ENCODE results near the gene GTF3C1.

The GTF3C1 gene

DNA sequence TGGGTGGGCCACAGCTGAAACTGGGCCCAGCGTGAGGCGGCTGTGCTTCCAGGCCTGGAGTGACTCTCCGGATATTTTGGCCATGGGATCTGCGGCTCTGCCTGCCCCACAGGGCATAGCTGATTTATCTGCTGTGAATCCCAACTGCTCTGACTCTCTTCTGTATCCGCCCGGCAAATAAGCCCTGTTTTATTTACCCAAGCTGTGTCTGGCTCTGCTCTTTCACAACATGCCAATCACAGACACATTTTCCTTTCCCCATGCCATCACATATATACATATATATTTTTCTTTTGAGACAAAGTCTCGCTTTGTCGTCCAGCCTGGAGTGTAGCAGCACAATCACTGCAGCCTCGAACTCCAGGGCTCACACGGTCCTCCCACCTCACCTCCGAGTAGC lies 33.3 kb downstream of the GTF3C1 start:
- DNase-seq (ENCODE audit: low read depth) = no peak

DNA sequence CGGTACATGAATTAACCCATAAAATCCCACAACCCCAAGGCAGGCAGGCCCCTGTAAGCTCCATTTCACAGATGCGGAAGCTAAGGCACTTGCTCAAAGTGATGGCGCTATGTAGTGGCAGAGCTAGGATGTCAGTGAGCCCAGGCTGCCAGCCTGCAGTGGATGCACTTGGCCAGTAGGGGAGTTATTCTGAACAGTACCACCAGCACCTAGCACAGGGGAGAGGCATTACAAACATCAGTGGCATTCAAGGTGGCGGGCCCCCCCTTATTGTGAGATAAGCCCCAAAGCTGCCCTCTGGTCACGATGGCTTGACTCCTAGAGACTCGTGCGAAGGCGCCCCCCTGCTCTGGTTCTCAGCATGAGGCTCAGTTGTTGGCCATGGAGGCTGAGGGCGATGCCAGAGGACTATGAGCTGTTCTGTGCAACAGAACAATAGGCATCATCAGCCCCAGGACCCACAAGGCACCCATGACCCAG lies 33.8 kb downstream of the GTF3C1 start:
- DNase-seq (ENCODE audit: low read depth) = no peak

DNA sequence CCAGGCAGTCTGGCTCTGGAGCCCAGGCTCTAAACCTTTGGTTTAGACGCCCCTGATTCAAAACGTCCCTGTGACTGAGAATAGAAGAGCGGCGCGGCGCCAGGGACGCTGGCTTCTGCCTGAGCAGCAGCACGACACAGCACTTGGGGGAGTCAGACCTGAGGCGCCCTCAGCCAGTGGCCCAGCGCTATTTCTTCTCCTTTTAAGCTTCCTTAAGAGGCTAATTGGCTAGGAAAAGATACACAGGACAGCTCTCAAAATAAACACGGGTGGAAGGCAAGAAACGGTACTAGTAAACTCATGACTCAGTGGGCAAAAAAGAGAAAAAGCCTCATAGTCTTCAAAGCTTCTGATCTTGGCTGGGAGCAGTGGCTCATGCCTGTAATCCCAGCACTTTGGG lies 34.9 kb downstream of the GTF3C1 start:
- DNase-seq (ENCODE audit: low read depth) = no peak

DNA sequence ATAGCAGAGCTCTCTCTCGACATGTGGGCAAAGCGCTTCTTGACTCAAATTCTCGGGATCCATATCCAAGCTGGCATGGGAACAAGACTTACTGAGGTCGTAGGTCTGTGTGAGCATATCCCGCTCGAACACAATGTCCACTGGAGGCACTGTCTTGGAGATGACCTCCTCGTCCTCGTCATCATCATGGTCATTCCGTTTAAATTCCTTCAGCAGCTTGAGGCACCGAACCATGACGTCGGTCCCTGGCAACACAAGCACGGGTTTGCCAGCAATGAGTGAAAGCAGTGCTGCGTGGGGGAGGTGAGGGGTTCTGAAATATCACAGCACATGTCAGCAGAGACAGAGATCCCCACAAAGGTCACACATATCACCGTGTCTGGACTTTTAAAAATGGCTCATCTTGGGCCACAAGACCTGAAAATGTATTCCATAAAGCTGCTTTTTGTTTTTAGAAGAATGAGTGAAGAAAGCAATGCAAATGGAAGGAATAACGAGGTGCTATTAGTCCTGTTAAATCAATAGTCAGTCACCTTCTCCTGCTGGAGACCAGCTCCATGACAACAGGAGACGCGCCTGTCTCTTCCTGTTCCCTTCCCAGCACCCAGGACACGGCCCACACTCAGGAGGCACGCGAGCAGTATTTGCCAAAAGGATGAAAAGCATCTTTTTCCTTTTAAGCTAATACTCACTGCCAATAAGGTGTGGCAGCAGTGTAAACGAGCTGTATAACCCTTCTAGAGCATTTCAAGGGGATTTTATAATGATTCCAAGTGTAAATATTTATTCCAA lies 37.9 kb downstream of the GTF3C1 start:
- DNase-seq (ENCODE audit: low read depth) = no peak

DNA sequence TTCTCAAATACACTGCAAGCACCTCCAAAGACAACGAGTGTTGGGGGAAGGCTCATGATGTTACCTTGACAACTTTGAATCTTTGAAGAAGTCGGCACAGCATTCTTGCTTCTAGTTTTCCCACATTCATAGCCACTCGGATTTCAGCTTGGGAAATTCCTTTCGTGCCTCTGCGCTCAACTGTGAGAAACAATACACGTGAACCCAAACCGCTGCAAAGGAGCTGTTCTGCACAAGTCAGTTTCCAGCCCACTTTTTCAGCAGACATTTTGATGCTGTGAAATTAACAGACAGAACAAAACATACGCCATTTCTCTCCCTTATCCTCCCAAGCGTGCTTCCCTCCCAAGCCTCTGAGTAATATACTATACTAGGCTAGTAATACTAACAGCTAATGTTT lies 41.2 kb downstream of the GTF3C1 start:
- no peak for DNase-seq (ENCODE audit: low read depth)

DNA sequence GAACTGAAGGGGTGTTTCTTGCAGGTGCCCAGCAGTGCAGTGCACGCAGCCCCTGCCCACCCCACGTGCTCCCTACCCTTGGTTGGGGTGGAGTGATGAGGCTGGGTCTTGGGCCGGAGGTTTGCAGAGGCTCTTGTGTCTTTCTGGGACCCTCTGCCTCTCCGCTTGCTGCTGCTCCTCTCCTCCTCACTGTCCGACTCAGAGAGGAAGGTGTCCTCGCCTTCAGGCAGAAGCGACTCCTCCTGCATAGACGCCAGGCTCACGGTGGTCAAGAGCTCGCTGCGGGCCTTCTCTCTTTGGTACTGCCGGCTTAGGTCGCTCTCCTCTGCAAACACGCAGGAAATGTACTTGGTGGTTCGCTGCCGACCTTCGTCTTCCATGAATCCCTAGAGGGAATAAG lies 42.9 kb downstream of the GTF3C1 start:
- DNase-seq (ENCODE audit: low read depth) = no peak

DNA sequence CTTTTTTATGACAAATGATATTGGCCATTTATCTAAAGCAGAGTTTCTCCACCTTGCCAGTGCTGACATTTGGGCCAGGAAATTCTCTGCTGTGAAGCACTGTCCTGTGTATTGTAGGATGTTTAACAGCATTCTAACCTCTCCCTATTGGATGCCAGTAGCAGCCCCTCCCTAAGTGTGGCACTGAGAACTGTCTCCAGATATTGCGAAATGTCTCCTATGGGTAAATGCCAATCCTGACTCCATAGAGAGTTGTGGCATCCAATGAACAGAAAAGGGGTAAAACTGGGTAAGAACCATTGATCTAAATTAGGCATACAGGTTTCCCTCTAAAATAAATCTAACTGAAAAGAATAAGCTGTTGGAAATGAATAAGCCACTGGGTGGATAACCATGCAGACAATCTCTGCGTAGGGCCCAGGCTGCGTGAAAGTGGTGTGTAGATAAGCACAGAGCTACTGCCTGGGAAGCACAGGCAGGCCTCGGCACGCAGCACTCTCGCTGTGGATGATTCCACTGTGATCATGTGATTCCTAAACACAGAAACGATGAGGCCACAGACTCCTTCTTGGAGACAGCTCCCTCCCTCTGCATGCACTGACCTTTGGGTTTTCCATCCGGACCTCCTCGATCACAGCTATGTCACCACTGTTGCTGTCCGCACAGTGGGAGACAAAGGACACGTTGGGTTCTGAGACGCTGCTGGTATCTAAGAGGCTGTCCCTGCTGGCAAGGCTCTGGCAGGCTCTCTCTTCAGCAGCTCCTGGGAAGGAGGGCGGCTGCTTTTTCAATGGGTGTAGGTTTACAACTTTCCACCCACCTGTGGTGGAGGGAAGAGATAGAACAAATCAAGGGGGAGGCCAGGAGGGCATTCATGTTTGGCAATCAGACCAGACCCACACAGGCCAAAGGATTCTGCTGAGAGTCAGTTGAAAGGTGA lies 44.1 kb downstream of the GTF3C1 start:
- no peak for DNase-seq (ENCODE audit: low read depth)

DNA sequence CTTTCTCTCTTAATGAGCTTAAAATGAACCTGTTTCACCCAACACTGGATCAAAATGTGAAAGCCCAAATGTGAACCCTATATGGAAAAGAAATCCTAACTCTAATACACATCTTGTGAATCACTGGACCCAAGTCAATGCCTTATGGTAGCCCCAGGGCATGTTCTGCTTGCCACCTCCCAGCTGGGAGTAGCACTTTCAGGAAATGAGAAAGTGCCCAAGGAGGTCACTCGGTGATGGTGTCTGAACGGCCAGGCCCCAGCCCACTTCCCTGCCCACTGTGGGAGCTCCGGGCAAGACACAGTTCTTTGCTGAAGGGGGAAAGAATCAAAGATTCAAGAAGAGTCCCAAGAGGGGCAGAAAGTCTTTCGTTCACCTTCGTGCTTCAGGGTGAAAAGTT lies 46.1 kb downstream of the GTF3C1 start:
- no peak for DNase-seq (ENCODE audit: low read depth)

DNA sequence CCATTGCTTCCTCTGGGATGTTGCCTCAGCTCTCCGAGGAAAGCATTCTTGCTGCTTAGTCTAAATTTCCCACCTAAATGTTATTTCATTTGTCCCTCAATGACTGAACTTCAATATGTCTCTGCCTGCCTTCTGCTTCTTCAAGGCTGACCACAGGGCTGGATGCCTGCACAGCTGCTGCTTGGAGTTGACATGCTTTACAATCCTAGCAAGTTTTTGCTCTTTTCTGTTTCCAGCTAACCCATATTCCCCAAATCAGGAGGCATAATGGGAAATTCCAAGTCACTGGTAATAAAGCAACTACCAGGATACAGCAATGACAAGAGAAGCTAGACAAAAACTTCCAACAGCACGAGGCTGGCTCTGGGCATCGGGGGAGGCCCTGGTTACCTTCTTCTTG lies 48.9 kb downstream of the GTF3C1 start:
- DNase-seq (ENCODE audit: low read depth) = no peak

DNA sequence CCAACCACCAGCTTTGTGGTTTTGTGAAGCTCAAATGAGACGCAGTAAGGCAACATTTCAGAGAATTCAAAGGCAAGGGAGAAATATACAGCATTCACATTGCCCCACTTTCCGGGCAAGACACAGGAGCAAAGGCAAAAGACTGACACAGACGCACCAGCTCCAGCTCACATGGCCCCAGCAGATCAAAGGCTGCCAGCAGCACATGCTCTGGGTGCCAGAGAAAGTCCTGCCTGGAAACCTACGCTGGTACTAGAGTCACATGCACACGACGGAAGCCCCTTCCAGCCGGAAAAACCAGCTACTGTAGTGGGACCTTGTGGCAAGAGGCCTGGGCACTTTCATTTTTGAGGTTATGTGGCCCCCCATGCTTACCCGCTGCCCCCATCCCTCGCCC lies 50.1 kb downstream of the GTF3C1 start:
- DNase-seq (ENCODE audit: low read depth) = no peak

DNA sequence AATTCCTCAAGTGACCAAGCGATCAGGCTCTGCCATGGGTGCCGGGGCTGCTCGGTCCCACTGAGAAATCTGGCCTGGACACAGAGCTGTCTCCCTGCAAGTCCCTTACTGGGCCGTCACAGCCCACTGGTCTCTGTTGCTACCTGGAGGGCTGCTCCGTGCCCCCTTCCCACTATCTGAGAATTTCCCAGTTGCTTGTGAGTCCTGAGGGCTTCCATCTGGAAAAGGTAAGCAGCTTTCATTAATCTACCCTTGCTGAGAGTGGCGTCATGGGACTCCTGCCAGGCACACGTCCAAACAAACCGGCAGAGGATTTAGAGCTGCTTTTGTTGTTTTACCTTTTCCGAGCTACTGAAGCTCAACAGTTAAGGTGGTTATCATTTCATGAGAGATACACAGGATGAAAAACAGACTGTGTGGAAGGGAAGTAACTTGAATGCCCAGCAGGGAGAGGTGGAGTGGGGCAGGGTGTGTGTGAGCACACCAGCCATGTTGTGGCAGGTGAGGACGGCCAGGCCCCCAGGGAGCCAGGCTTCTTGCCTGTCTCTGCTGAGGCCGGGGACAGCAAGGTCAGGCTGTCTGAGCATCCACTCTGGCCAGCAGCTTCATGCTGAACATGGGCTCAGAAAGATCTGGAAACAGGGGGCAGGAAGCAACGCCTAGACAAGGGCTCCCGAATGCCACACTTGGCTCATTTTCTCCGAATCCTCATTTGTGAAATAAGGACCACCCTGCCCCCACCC lies 50.6 kb downstream of the GTF3C1 start:
- DNase-seq (ENCODE audit: low read depth) = no peak

DNA sequence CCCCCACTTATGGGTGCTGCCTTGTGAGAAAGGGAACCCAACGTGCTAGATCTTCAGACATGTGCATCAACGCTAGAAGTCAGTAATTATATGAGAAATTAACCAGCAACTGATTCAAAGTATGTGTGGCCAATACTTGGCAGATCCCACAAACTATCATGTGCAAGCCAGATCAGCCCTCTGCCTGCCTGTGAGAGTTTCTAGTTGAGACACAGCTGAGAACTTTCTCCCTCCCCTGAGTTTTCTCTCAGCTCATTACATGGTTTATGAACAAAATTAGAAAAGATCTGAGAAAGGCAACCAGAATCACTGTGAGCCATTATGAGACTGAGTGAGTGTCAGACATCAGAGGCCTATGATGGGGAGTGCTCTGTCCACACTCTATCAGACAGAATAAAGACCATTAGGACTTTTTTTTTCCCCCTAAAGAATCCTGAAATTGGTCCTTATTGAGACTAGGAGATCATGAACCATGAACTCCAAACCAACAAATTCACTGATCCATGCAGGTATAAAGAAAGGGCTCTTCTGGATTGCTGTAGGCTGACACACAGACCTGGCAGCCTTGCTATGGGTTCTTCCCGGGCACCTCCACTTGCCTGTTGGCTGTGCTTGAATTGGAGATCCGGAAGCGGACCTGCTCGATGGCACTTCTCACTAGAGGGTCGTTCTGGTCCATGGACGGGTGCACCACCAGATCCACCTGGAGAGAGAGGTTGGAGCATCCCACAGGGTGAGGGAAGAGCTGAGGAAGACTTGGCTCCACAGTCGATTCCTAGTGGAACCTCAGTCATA lies 51.5 kb downstream of the GTF3C1 start:
- DNase-seq (ENCODE audit: low read depth) = no peak

DNA sequence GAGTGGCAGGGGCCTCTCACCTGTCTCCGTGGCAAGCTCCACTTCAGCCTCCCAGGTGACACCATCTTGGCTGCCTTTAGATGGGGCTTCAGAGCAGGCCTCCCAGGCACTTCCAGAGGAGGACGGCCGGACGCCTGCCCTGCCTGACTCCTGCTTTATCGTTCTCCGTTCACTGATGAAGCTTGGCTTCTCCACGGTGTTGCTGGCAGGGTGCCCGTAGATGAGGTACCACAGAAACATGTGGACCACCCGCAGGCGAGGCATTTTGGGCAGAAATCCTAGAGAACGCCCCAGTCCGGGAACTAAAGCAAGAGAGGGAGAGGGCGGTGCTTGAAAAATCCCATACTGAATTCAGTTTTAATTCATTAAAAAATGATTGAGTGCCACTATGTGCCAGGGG lies 54.5 kb downstream of the GTF3C1 start:
- DNase-seq (ENCODE audit: low read depth) = no peak

DNA sequence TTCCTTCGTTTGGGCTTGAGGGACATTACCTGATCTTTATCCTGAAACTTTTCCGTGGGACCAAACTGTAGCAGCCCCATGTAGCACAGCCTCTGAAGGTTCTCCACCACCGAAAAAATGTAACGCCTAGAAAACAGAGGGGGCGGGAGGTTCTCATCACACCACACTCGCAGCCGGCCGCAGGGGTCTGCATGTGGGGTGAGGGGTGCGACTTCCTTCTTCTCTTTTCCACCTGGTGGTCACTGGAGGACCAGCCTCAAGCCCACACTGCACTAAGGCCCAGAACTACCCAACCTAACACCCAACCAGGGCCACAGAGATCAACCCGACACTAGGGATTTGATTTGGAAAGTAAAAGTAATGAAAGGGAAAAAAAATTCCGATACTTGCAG lies 57.1 kb downstream of the GTF3C1 start:
- DNase-seq (ENCODE audit: low read depth) = no peak

DNA sequence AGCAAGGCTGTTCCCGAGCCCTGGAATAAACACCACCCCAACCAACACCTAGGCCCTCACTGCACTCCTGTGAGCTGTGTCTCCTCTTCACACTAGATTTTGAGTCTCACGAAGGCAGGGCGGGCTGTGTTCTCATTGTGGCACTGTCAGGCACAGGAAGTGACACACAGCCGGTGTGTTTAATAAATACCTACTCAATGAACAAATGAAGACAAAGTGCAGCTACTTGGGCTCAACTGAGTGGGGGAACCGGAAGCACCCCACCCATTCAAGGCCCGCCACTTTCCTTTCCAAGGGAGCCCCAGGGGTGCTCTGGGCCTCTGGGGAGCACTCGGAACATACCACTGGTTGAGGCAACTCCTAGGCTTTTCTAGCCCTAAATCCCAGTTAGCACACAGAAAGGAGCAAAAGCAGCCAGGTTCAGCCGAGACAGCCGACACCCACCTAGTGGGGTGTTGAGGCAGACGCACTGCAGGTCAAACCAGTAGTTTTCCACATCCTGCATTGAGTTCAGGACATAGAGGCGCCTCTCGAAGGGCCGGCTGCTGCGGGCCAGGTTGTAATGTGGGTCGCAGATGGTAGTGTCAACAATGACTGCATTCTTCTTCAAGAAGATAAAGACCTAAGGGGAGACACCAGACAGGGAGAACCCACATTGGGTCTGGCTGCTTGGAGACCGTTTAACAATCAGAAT lies 57.7 kb downstream of the GTF3C1 start:
- no peak for DNase-seq (ENCODE audit: low read depth)

DNA sequence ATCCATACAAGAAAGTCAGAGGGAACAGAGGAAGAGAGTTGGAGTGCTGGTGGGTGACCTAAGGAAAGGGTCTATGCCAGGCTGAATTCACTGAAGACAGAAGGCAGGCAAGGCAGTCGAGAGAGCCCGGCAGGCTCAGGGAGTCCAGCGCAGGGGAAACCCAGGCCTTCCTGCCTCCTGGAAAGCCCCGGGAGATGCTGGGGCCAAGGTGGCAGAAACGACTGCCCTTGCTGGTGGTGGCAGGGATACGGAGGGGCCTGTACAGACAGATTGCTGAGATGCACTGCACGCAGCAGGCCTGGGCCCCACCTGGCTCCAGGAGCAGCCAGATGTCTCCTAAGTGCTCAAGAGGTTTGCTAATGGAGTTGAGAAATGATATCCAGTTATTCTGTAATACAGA lies 59.8 kb downstream of the GTF3C1 start:
- DNase-seq (ENCODE audit: low read depth) = no peak

DNA sequence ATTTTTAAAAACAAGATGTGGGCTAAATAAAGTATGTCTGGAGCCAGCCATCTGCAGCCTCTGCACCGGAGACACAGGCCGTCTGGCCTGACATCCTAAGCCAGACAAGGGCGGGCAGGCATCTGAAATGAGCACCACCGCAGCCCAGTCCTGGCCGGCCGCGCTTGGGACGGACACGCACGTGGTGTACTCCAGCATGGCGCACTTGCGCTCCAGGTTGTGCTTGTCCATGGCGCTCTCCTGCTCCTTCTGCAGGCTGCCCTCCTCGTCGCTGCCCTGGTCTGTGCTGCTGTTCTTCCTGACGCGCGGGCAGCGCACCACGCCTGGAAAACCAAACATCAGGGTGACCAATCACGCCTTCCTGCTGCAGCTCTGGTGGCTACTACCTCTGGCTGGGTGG lies 60.3 kb downstream of the GTF3C1 start:
- no peak for DNase-seq (ENCODE audit: low read depth)

DNA sequence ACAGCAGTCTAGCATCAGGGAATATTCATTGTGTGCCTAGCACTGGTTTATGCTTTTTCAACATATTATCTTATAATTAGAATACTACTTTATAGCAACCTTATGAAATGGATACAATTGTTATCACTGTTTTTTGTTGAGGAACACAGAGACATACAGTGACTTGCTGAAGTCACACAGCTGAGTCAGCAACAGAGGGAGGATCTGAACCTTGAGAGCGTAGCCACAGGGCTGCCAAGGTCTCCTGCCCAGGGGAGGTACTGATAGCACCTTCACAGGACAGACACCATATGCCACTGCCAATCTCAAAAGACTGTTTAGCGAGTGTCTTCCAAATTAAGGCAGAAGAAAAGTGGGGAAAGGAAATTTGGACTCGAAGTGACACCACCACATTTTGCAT lies 63.0 kb downstream of the GTF3C1 start:
- DNase-seq (ENCODE audit: low read depth) = no peak

DNA sequence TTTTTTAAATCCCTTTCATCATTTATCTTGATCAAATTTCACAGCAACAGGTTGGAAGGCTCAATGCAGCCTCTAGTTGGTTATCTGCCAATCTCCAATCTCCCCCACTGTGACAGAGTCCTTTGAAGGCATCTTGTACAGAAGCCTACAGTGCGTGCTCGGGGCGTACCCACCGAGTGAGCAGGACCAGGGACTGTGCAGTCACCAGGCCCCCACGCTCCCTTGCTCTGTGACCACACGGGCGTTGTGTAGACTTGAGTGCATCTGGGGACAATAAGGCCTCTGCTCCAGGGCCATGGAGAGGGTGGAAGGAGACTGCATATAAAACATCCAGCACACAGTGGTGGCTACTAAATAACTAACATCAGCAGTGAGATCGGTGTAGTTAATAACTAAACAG lies 63.4 kb downstream of the GTF3C1 start:
- no peak for DNase-seq (ENCODE audit: low read depth)

DNA sequence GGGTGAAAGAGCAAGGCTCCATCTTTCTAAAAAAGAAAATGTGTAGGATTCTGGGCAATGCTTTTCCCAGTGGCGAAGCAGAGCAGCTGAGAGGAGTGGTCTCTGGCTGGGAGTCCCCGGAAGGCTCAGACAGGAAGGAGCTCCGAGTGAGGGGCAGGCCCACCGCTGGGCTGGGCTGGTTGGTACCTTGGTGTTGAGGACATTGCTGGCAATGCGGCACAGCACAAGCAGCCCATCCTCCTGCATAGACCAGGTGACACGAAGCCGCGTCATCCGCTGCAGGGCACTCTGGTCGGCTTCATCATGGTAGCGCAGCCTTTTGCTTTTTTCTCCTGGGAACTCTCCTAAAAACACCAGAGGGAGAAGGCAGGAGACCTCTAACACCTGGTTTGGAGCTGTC lies 63.9 kb downstream of the GTF3C1 start:
- no peak for DNase-seq (ENCODE audit: low read depth)

DNA sequence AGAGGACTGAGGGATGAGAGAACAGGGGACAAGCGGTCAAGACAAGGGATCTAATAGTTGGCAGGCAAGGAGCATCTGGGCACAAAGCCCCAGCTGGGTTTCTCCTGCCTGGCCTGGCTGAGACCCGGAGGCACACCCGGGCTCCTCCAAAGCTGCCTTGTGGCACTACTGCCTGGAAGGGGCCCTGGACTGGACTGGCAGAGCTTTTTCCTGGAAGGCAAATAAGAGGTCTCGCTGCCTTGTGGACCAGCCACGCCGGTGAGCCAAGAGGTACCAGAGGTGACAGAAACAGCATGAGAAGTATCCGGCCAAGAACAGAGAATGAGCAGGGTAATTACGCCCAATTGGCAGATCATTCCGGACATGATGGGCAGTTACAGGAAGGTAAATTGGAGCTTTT lies 64.6 kb downstream of the GTF3C1 start:
- no peak for DNase-seq (ENCODE audit: low read depth)

Data from stimulated activated CD8-positive, alpha-beta memory T cell treated with anti-CD3 and anti-CD28 coated beads, Interleukin-7, amount 100 ng/mL, for 24 hours (primary cell).